HCT116 (cell line): ENCODE measurements around the gene CCDC148. TPM values are rescaled to one million over a fixed set of nuclear protein-coding genes. Genes with fewer than 3 reads are reported as not detected.

Experiments used
- ATAC-seq: fragments of 200-7000 bp; cut with Tn5 transposase; 2 replicates; pipeline ENCODE4 v1.9.1; 2020; ENCODE audit warnings: mild to moderate bottlenecking, moderate library complexity
- BruUV-seq: library from RNA; stranded (reverse); fragments of 400-500 nt; replicated peaks from 2 replicates; lab custom pipeline; 2021; lab: Mats Ljungman, UMichigan
- CTCF ChIA-PET: fragments of 300-600 bp; sonication (Branson Sonifier 250); formaldehyde crosslinking; loops from one replicate; lab custom pipeline; 2021; ENCODE audit warnings: antibody characterized with exemption; lab: Charles Lee
- POLR2A ChIA-PET: fragments of 300-600, 350-600 bp; sonication (Branson Sonifier 250); formaldehyde crosslinking; loops from one replicate; lab custom pipeline; 2021; ENCODE audit warnings: antibody characterized with exemption; lab: Charles Lee
- RAD21 ChIA-PET, 2 experiments: fragments of 300-600 bp; sonication (Branson Sonifier 250); formaldehyde crosslinking; loops; one replicate each; lab custom pipeline; 2023; ENCODE audit warnings: low total read pairs in 2 of 2; ENCODE audit not compliant: uncharacterized antibody in 2 of 2, unreplicated experiment in 2 of 2, low non-redundant PET in 1 of 2; lab: Charles Lee
- DNase-seq: peaks from one replicate; pipeline ENCODE4 v3.0.0-alpha.2; 2010; ENCODE audit warnings: low read depth, low spot score
- H2AFZ ChIP-seq: fragments of 200-600 bp; shearing (Covaris generic), sonication (generic); 2 replicates; pipeline ENCODE4 v1.6.1; 2017; ENCODE audit warnings: low read depth, mixed run types, mixed read lengths, antibody characterized with exemption, low read length; ENCODE audit not compliant: poor library complexity, severe bottlenecking
- H3K27ac ChIP-seq: 2 replicates; pipeline ENCODE4 v1.5.1; 2012; ENCODE audit warnings: low read depth, low read length
- H3K27me3 ChIP-seq: fragments of 200-600 bp; sonication (generic); 2 replicates; pipeline ENCODE4 v1.6.1; 2016; ENCODE audit warnings: mixed run types, low read length, mixed read lengths; ENCODE audit not compliant: insufficient read depth
- H3K36me3 ChIP-seq, 2 experiments: fragments of 200-500 bp in 1 of 2; fragments of 200-600 bp in 1 of 2; sonication (Bioruptor generic) in 1 of 2; sonication (generic) in 1 of 2; 2 replicates each; pipeline versions ENCODE4 v1.5.1 to v1.6.1; 2014 to 2016; ENCODE audit warnings: low read length in 2 of 2, inconsistent platforms in 1 of 2, mixed read lengths in 1 of 2, mixed run types in 1 of 2; ENCODE audit not compliant: insufficient read depth in 2 of 2, control insufficient read depth in 1 of 2
- H3K4me1 ChIP-seq, 2 experiments: fragments of 200-600 bp in 1 of 2; sonication (generic) in 1 of 2; 2 replicates each; pipeline versions ENCODE4 v1.5.1 to v1.6.1; 2012 to 2017; ENCODE audit warnings: low read length in 2 of 2, inconsistent platforms in 1 of 2, mild to moderate bottlenecking in 1 of 2, mixed read lengths in 1 of 2, mixed run types in 1 of 2, moderate library complexity in 1 of 2; ENCODE audit not compliant: insufficient read depth in 2 of 2, control insufficient read depth in 1 of 2
- H3K4me2 ChIP-seq: fragments of 200-600 bp; sonication (generic); 2 replicates; pipeline ENCODE4 v1.6.1; 2017; ENCODE audit warnings: mixed run types, low read length, mixed read lengths
- H3K4me3 ChIP-seq, 2 experiments: fragments of 200-600 bp in 1 of 2; sonication (generic) in 1 of 2; replicated peaks in 1 of 2; 2 replicates each; pipeline ENCODE4 v1.5.1; 2011 to 2016; ENCODE audit warnings: low read length in 2 of 2, control low read depth in 1 of 2, low read depth in 1 of 2, mild to moderate bottlenecking in 1 of 2, mixed read lengths in 1 of 2, mixed run types in 1 of 2
- H3K79me2 ChIP-seq: fragments of 200-600 bp; sonication (generic); 2 replicates; pipeline ENCODE4 v1.6.1; 2017; ENCODE audit warnings: mild to moderate bottlenecking, mixed run types, low read length, moderate library complexity, mixed read lengths; ENCODE audit not compliant: insufficient read depth
- H3K9ac ChIP-seq: fragments of 200-600 bp; sonication (generic); 2 replicates; pipeline ENCODE4 v1.6.1; 2016; ENCODE audit warnings: low read length, mixed read lengths
- H3K9me2 ChIP-seq: fragments of 200-600 bp; sonication (generic), shearing (Covaris generic); 2 replicates; pipeline ENCODE4 v1.6.1; 2017; ENCODE audit warnings: mixed run types, mild to moderate bottlenecking, moderate library complexity; ENCODE audit not compliant: insufficient read depth
- H3K9me3 ChIP-seq, 2 experiments: fragments of 200-500 bp in 1 of 2; fragments of 200-600 bp in 1 of 2; sonication (Bioruptor generic) in 1 of 2; sonication (generic) in 1 of 2; 2 replicates each; pipeline ENCODE4 v1.6.1; 2014 to 2017; ENCODE audit warnings: low read length in 2 of 2, mixed read lengths in 2 of 2, inconsistent platforms in 1 of 2, low read depth in 1 of 2, mild to moderate bottlenecking in 1 of 2, mixed run types in 1 of 2, moderate library complexity in 1 of 2; ENCODE audit not compliant: control insufficient read depth in 1 of 2, insufficient read depth in 1 of 2
- H4K20me1 ChIP-seq: fragments of 200-600 bp; sonication (generic), shearing (Covaris generic); 2 replicates; pipeline ENCODE4 v1.6.1; 2017; ENCODE audit warnings: mixed run types, mild to moderate bottlenecking, moderate library complexity; ENCODE audit not compliant: insufficient read depth
- POLR2A ChIP-seq: IDR thresholded peaks from 2 replicates; pipeline ENCODE4 v1.7.0; 2011; ENCODE audit warnings: borderline replicate concordance; ENCODE audit not compliant: insufficient read depth, insufficient read length; ENCODE audit errors: extremely low read depth
- POLR2AphosphoS5 ChIP-seq: IDR thresholded peaks from 2 replicates; pipeline ENCODE4 v1.6.1; 2011; ENCODE audit warnings: mild to moderate bottlenecking, low read depth, low read length, moderate library complexity
- RAD21 ChIP-seq: IDR thresholded peaks from 2 replicates; pipeline ENCODE4 v1.6.1; 2012; ENCODE audit warnings: low read depth, mild to moderate bottlenecking
- SIN3A ChIP-seq: IDR thresholded peaks from 2 replicates; pipeline ENCODE4 v1.6.1; 2012; ENCODE audit warnings: low read depth
- ZNF274 ChIP-seq: fragments of 200-500 bp; sonication (Bioruptor generic); IDR thresholded peaks from 2 replicates; pipeline ENCODE4 v1.6.1; 2014; ENCODE audit warnings: mild to moderate bottlenecking, low read depth, low read length, inconsistent platforms
- intact Hi-C: fragments of 100-400 bp; cut with micrococcal nuclease; formaldehyde crosslinking; loops from 2 replicates; pipeline ENCODE4 v1.10.0; 2022
- total RNA-seq: library from RNA; stranded (reverse); gene quantifications from one replicate; pipeline ENCODE4 v1.2.1, GENCODE V29; 2021; ENCODE audit not compliant: unreplicated experiment
- TF ChIP-seq, protein P1 (sequence below): IDR thresholded peaks from 2 replicates; pipeline ENCODE4 v1.6.1; 2012
- TF ChIP-seq, protein P2 (sequence below): IDR thresholded peaks from 2 replicates; pipeline ENCODE4 v1.6.1; 2012; ENCODE audit warnings: low read depth

Gene CCDC148
- total RNA-seq, 1 experiment from 2014 or later = 0.59 TPM

DNA sequence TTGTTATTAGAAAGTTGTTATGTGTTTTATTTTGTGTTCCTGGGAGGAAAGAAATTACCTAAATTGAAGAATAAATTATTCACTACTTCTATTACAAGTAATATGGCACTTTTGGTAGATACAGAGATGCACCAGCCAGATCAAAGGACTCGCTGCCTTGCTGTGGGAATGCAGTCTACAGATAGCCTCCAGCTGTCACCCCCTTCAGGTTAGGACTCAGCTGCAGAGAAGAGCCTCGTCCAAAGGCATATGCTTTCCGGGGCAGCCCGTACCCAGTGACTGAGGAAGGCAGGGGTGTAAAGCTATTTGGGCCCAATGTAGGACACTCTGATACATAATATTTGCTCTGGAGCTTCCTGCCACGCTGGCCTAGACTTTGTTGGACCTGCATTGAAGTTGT, 90.2 kb downstream of the CCDC148 start:
- no peaks in the 10 kb centered on the region for H3K4me1 ChIP-seq
- intact Hi-C loops = no loop called here
- H3K4me3 ChIP-seq = no peak overlapping the region
- no peak overlapping the region for H3K9ac ChIP-seq
- H3K36me3 ChIP-seq = no peaks in the 10 kb centered on the region
- CTCF ChIA-PET = no interaction called here
- no TSS peak for BruUV-seq
- no peaks in the 10 kb centered on the region for H4K20me1 ChIP-seq
- POLR2A ChIA-PET = no interaction called here
- no peak overlapping the region for H3K4me2 ChIP-seq
- DNase-seq (no peak), ATAC-seq (no peak)
- H3K9me2 ChIP-seq = no peaks in the 10 kb centered on the region
- no peaks in the 10 kb centered on the region for H3K79me2 ChIP-seq
- TF ChIP-seq, protein P1, sequence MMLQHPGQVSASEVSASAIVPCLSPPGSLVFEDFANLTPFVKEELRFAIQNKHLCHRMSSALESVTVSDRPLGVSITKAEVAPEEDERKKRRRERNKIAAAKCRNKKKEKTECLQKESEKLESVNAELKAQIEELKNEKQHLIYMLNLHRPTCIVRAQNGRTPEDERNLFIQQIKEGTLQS = no peak
- no peak for TF ChIP-seq POLR2AphosphoS5
- no peak for TF ChIP-seq ZNF274
- no peak for TF ChIP-seq RAD21
- no peak for TF ChIP-seq POLR2A
- TF ChIP-seq, protein P2, sequence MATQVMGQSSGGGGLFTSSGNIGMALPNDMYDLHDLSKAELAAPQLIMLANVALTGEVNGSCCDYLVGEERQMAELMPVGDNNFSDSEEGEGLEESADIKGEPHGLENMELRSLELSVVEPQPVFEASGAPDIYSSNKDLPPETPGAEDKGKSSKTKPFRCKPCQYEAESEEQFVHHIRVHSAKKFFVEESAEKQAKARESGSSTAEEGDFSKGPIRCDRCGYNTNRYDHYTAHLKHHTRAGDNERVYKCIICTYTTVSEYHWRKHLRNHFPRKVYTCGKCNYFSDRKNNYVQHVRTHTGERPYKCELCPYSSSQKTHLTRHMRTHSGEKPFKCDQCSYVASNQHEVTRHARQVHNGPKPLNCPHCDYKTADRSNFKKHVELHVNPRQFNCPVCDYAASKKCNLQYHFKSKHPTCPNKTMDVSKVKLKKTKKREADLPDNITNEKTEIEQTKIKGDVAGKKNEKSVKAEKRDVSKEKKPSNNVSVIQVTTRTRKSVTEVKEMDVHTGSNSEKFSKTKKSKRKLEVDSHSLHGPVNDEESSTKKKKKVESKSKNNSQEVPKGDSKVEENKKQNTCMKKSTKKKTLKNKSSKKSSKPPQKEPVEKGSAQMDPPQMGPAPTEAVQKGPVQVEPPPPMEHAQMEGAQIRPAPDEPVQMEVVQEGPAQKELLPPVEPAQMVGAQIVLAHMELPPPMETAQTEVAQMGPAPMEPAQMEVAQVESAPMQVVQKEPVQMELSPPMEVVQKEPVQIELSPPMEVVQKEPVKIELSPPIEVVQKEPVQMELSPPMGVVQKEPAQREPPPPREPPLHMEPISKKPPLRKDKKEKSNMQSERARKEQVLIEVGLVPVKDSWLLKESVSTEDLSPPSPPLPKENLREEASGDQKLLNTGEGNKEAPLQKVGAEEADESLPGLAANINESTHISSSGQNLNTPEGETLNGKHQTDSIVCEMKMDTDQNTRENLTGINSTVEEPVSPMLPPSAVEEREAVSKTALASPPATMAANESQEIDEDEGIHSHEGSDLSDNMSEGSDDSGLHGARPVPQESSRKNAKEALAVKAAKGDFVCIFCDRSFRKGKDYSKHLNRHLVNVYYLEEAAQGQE = no peak
- no peak for TF ChIP-seq SIN3A
- RAD21 ChIA-PET = no interaction called here
- H2AFZ ChIP-seq = no peak overlapping the region
- no peak overlapping the region for H3K27ac ChIP-seq
- H3K27me3 ChIP-seq = no peaks in the 10 kb centered on the region
- H3K9me3 ChIP-seq = no peaks in the 10 kb centered on the region
